SK-N-SH treated with all-trans-retinoic acid at 6 μM for 48 hours (cell line): Measurements from ENCODE around the gene HNRNPUL1.

Source experiments
- ATAC-seq: fragments of 200-7000 bp; cut with Tn5 transposase; 3 replicates; pipeline ENCODE4 v1.9.1; 2020; ENCODE audit warnings: mild to moderate bottlenecking, moderate library complexity
- ARNTL ChIP-seq: fragments of 450-650 bp; formaldehyde crosslinking; IDR thresholded peaks from 2 replicates; pipeline ENCODE4 v1.5.0; 2020; ENCODE audit warnings: low read depth, mild to moderate bottlenecking, moderate library complexity, borderline replicate concordance
- ESRRG ChIP-seq: fragments of 250-450 bp; sonication (Bioruptor Pico); IDR thresholded peaks from 2 replicates; pipeline ENCODE4 v1.6.1; 2021; ENCODE audit warnings: mild to moderate bottlenecking
- GLIS3 ChIP-seq: fragments of 250-450 bp; sonication (Bioruptor Pico); IDR thresholded peaks from 2 replicates; pipeline ENCODE4 v1.5.0; 2020; ENCODE audit warnings: mild to moderate bottlenecking, moderate library complexity
- POU6F1 ChIP-seq: fragments of 250-450 bp; sonication (Bioruptor Pico); IDR thresholded peaks from 2 replicates; pipeline ENCODE4 v1.8.0; 2021; ENCODE audit warnings: low read depth, mild to moderate bottlenecking, moderate library complexity, borderline replicate concordance
- RARB ChIP-seq: fragments of 250-450 bp; sonication (Bioruptor Pico); IDR thresholded peaks from 2 replicates; pipeline ENCODE4 v1.8.0; 2021; ENCODE audit warnings: mild to moderate bottlenecking, moderate library complexity
- ZFP30 ChIP-seq: fragments of 450-650 bp; formaldehyde crosslinking; IDR thresholded peaks from 2 replicates; pipeline ENCODE4 v1.5.0; 2022; ENCODE audit warnings: mild to moderate bottlenecking, moderate library complexity

Gene HNRNPUL1

GRCh38 chr19:41355802-41356201 is 91.6 kb downstream of the HNRNPUL1 start (continued):
- no peak for TF ChIP-seq POU6F1 (CRISPR knock-in tag)
- no peak for TF ChIP-seq ZFP30
- no peak for TF ChIP-seq ARNTL (CRISPR knock-in tag)

GRCh38 chr19:41356984-41357739 is 93.0 kb downstream of the HNRNPUL1 start:
- TF ChIP-seq RARB (CRISPR knock-in tag) (no peak), GLIS3 (CRISPR knock-in tag) (no peak), ESRRG (CRISPR knock-in tag) (no peak)
- no peak for ATAC-seq
